Mesenchymal stem cell (in vitro differentiated cells and primary cell): ENCODE results near the gene HELZ2.

Source experiments
- DNase-seq: peaks from one replicate; pipeline ENCODE4 v3.0.0-alpha.2; 2013
- H2AFZ ChIP-seq: one replicate; pipeline ENCODE4 v1.6.1; 2013; ENCODE audit warnings: low read depth, mild to moderate bottlenecking, control low read depth, inconsistent platforms, low read length, moderate library complexity
- H2AK5ac ChIP-seq: 2 replicates; pipeline ENCODE4 v1.6.1; 2013; ENCODE audit warnings: low read length, moderate library complexity, mild to moderate bottlenecking, inconsistent platforms; ENCODE audit not compliant: severe bottlenecking
- H2BK120ac ChIP-seq: one replicate; pipeline ENCODE4 v1.6.1; 2013; ENCODE audit warnings: low read depth, mild to moderate bottlenecking, inconsistent platforms, low read length, moderate library complexity
- H2BK12ac ChIP-seq, 2 experiments: one replicate each; pipeline ENCODE4 v1.6.1; 2013; ENCODE audit warnings: inconsistent platforms in 2 of 2, low read length in 2 of 2, mild to moderate bottlenecking in 2 of 2, moderate library complexity in 2 of 2, control low read depth in 1 of 2
- H2BK15ac ChIP-seq: one replicate; pipeline ENCODE4 v1.6.1; 2013; ENCODE audit warnings: mild to moderate bottlenecking, low read depth, inconsistent platforms; ENCODE audit not compliant: poor library complexity, severe bottlenecking
- H2BK5ac ChIP-seq: 2 replicates; pipeline ENCODE4 v1.6.1; 2013; ENCODE audit warnings: low read depth, mild to moderate bottlenecking, low read length, control low read depth, inconsistent platforms; ENCODE audit not compliant: poor library complexity, severe bottlenecking
- H3K14ac ChIP-seq, 2 experiments: one replicate each; pipeline ENCODE4 v1.6.1; 2013; ENCODE audit warnings: inconsistent platforms in 2 of 2, low read length in 2 of 2, control low read depth in 1 of 2, mild to moderate bottlenecking in 1 of 2, moderate library complexity in 1 of 2
- H3K18ac ChIP-seq, 2 experiments: one replicate each; pipeline ENCODE4 v1.6.1; 2013; ENCODE audit warnings: inconsistent platforms in 2 of 2, low read length in 2 of 2, control low read depth in 1 of 2, low read depth in 1 of 2, mild to moderate bottlenecking in 1 of 2
- H3K23ac ChIP-seq, 2 experiments: one replicate each; pipeline ENCODE4 v1.6.1; 2013; ENCODE audit warnings: inconsistent platforms in 2 of 2, low read length in 2 of 2, mild to moderate bottlenecking in 2 of 2, moderate library complexity in 2 of 2, control low read depth in 1 of 2
- H3K27ac ChIP-seq: 2 replicates; pipeline ENCODE4 v1.5.1; 2013; ENCODE audit warnings: mild to moderate bottlenecking, moderate library complexity, low read length, control low read depth, inconsistent platforms; ENCODE audit not compliant: poor library complexity, severe bottlenecking
- H3K27me3 ChIP-seq, 2 experiments: 2 replicates each; pipeline versions ENCODE4 v1.6.1 to v1.7.0; 2013; ENCODE audit warnings: low read length in 2 of 2, mild to moderate bottlenecking in 2 of 2, moderate library complexity in 2 of 2, control low read depth in 1 of 2, inconsistent platforms in 1 of 2; ENCODE audit not compliant: control insufficient read depth in 1 of 2, insufficient read depth in 1 of 2
- H3K36me3 ChIP-seq, 2 experiments: 2 replicates each; pipeline versions ENCODE4 v1.6.1 to v1.7.0; 2013; ENCODE audit warnings: low read length in 2 of 2, control low read depth in 1 of 2, inconsistent platforms in 1 of 2, low read depth in 1 of 2, mild to moderate bottlenecking in 1 of 2; ENCODE audit not compliant: insufficient read depth in 2 of 2, control insufficient read depth in 1 of 2
- H3K4ac ChIP-seq, 2 experiments: one replicate each; pipeline ENCODE4 v1.6.1; 2013; ENCODE audit warnings: inconsistent platforms in 2 of 2, low read length in 2 of 2, mild to moderate bottlenecking in 2 of 2, moderate library complexity in 2 of 2, control low read depth in 1 of 2, low read depth in 1 of 2
- H3K4me1 ChIP-seq: 2 replicates; pipeline ENCODE4 v1.6.1; 2013; ENCODE audit warnings: low read depth, low read length, control low read depth; ENCODE audit not compliant: control insufficient read depth, insufficient read depth
- H3K4me2 ChIP-seq: 2 replicates; pipeline ENCODE4 v1.6.1; 2013; ENCODE audit warnings: low read length, mild to moderate bottlenecking, inconsistent platforms; ENCODE audit not compliant: poor library complexity, severe bottlenecking
- H3K4me3 ChIP-seq, 2 experiments: 2 replicates each; pipeline versions ENCODE4 v1.5.1 to v1.7.0; 2013; ENCODE audit warnings: low read length in 2 of 2, mild to moderate bottlenecking in 2 of 2, control low read depth in 1 of 2, low read depth in 1 of 2; ENCODE audit not compliant: insufficient read depth in 1 of 2
- H3K79me1 ChIP-seq: replicated peaks from 2 replicates; pipeline ENCODE4 v1.6.1; 2013; ENCODE audit warnings: mild to moderate bottlenecking, control low read depth, low read length, inconsistent platforms; ENCODE audit not compliant: poor library complexity, severe bottlenecking
- H3K9ac ChIP-seq: 2 replicates; pipeline ENCODE4 v1.7.0; 2013; ENCODE audit warnings: mild to moderate bottlenecking, low read length, moderate library complexity
- H3K9me3 ChIP-seq: 2 replicates; pipeline ENCODE4 v1.7.0; 2013; ENCODE audit warnings: mild to moderate bottlenecking, low read length; ENCODE audit not compliant: control insufficient read depth
- H4K8ac ChIP-seq: one replicate; pipeline ENCODE4 v1.6.1; 2013; ENCODE audit warnings: inconsistent platforms, mild to moderate bottlenecking, low read length, moderate library complexity
- H4K91ac ChIP-seq: one replicate; pipeline ENCODE4 v1.6.1; 2013; ENCODE audit warnings: mild to moderate bottlenecking, low read length, inconsistent platforms
- WGBS: methylation state at CpG from one replicate; pipeline ENCODE4 v1.1.7; 2013; ENCODE audit warnings: mixed read lengths; 5-methylcytosine and 5-hydroxymethylcytosine counted together

The HELZ2 gene

DNA sequence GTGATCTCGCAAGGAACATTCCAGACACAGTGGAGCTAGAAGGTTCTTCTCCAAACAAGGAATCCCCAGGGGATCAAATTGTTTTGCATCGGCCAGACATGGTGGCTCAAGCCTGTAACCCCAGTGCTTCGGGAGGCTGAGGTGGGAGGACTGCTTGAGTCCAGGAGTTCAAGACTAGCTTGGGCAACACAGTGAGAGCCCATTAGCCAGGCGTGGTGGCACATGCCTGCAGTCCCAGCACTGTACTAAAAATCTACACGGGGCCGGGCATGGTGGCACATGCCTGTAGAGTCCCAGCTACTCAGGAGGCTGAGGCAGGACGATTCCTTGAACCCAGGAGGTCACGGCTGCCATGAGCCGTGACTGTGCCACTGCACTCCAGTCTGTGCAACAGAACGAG, 37.6 kb upstream of the HELZ2 start:
- no peak overlapping the region for H3K4me3 ChIP-seq
- H2AFZ ChIP-seq, result no peak overlapping the region
- no peaks in the 10 kb centered on the region for H3K27me3 ChIP-seq
- no peak overlapping the region for H3K9ac ChIP-seq
- DNase-seq, result peak; percentile 22
- H3K36me3 ChIP-seq, result peaks cover 19 to 40% of the 10 kb centered on the region in 2 experiments
- H2BK120ac ChIP-seq, result no peak overlapping the region
- H4K91ac ChIP-seq, result no peak overlapping the region
- peaks cover 37% of the 10 kb centered on the region for H3K79me1 ChIP-seq
- 94% methylated on average over 10 of the region's 10 CpGs for WGBS
- H3K18ac ChIP-seq, result peak overlapping the region in 1 of 2 experiments; percentile 65
- peaks cover 12% of the 10 kb centered on the region for H3K4me1 ChIP-seq
- H3K14ac ChIP-seq, result no peak overlapping the region
- H4K8ac ChIP-seq, result no peak overlapping the region
- no peak overlapping the region for H3K4me2 ChIP-seq
- H3K23ac ChIP-seq, result no peak overlapping the region
- no peak overlapping the region for H3K27ac ChIP-seq
- no peak overlapping the region for H2AK5ac ChIP-seq
- H3K9me3 ChIP-seq, result no peaks in the 10 kb centered on the region
- H2BK12ac ChIP-seq, result no peak overlapping the region
- no peak overlapping the region for H2BK5ac ChIP-seq
- H3K4ac ChIP-seq, result no peak overlapping the region
- no peak overlapping the region for H2BK15ac ChIP-seq

DNA sequence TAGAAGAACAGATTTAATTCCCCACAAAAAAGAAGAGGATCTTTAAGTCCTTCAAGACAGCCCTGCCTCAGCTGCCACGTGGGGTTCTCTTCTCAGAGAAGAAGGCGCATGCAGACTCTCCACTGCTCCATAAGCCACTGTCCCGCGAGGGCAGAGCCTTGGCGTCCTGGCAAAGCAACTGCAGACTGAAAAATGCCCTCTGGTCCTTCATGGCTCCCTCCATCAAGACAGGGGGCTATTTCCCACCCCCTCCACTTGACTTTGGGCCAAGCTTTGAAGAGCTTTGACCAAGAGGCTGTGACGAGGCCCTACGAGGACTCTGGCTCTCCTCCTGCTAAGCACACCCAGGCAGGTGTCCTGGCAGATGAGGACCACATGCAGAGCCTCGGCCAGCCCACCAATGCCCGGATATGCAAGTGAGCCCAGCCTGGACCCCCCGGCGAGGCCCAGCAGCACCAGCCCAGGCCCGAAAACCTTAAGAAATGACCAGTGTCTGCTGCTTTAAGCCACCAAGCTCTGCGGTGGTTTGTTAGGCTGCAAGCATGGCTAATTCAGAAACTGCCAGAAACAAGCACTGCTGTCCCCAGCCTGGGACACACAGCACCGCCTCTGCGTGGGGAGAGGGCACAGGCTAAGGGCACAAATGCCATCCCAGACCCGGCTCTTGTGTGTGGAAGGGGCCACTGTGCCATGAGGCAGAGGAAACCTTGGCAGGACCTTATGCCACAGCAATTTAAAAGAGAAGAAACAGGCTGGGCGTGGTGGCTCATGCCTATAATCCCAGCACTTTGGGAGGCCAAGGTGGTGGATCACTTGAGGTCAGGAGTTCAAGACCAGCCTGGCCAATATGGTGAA, 36.8 kb upstream of the HELZ2 start:
- no peak overlapping the region for H2AK5ac ChIP-seq
- no peak overlapping the region for H2BK5ac ChIP-seq
- no peak overlapping the region for H2BK120ac ChIP-seq
- no peak overlapping the region for H3K4me2 ChIP-seq
- no peak overlapping the region for H3K4ac ChIP-seq
- no peak overlapping the region for H3K14ac ChIP-seq
- DNase-seq, result no peak
- H2AFZ ChIP-seq, result no peak overlapping the region
- H3K4me1 ChIP-seq, result peaks cover 12% of the 10 kb centered on the region
- no peak overlapping the region for H3K23ac ChIP-seq
- no peaks in the 10 kb centered on the region for H3K9me3 ChIP-seq
- peak overlapping the region; percentile 7 for H2BK15ac ChIP-seq
- 96% methylated on average over 17 of the region's 17 CpGs for WGBS
- H2BK12ac ChIP-seq, result no peak overlapping the region
- no peak overlapping the region for H3K9ac ChIP-seq
- H3K79me1 ChIP-seq, result peaks cover 34% of the 10 kb centered on the region
- H3K36me3 ChIP-seq, result peaks cover 15 to 35% of the 10 kb centered on the region in 2 experiments
- no peak overlapping the region for H3K27ac ChIP-seq
- no peaks in the 10 kb centered on the region for H3K27me3 ChIP-seq
- H4K8ac ChIP-seq, result peak overlapping the region; percentile 69
- H4K91ac ChIP-seq, result peak overlapping the region; percentile 27
- peak overlapping the region in 1 of 2 experiments; percentile 37 for H3K4me3 ChIP-seq
- no peak overlapping the region for H3K18ac ChIP-seq

DNA sequence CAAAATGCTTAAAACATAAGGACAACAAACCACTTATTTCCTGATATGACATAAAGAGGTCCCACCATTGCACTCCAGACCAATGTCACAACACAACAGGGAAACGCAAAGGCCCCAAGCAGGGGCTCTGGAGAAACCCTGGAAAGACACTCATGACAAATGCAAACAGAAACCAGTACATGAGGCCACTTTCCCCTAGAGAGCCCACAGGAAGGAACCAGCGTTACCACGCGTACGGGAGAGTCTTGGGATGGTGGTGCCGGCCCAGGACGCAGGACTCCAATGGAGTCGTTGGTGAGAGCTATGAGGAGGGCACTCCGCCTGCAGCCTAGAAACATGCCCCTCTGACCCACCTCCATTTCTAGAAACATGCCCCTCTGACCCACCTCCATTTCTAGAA, 32.6 kb upstream of the HELZ2 start:
- Histone ChIP-seq H4K91ac (no peak overlapping the region), H3K18ac (no peak overlapping the region), H3K14ac (no peak overlapping the region), H3K4me2 (no peak overlapping the region), H3K9me3 (no peaks in the 10 kb centered on the region), H3K23ac (no peak overlapping the region), H3K4me1 (peaks cover 7% of the 10 kb centered on the region), H3K4me3 (no peak overlapping the region), H3K9ac (no peak overlapping the region), H3K27ac (no peak overlapping the region), H4K8ac (no peak overlapping the region), H2BK12ac (no peak overlapping the region), H3K79me1 (peaks cover 36% of the 10 kb centered on the region), H2BK5ac (no peak overlapping the region), H3K27me3 (no peaks in the 10 kb centered on the region), H2AFZ (no peak overlapping the region), H3K4ac (no peak overlapping the region), H2BK120ac (no peak overlapping the region), H3K36me3 (peaks cover 19 to 28% of the 10 kb centered on the region in 2 experiments), H2BK15ac (no peak overlapping the region), H2AK5ac (no peak overlapping the region)
- DNase-seq, result no peak
- WGBS, result 96% methylated on average over 9 of the region's 9 CpGs

DNA sequence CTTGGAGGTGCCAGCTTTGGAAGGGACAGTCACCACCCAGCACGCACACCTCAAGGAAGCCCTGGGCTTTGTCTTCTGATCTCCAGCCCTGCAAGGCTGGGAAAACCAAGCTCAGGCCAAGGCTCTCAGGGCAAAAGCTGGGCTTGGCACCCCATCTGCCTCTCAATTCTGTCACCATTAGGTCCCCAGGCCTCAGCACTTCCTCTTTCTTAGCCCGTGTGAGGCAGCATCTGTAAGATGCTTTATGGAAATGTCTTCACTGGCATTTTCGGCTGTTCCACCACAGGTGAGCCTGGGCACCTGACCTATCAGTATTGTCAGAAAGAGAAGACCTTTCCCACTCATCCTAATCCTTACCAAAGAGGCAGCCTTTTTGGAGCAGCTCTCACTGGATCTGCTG, 28.3 kb upstream of the HELZ2 start:
- peak overlapping the region; percentile 20 for H4K8ac ChIP-seq
- no peak overlapping the region for H2AFZ ChIP-seq
- H3K27ac ChIP-seq, result no peak overlapping the region
- no peak overlapping the region for H3K4ac ChIP-seq
- no peak overlapping the region for H3K4me3 ChIP-seq
- H3K4me2 ChIP-seq, result no peak overlapping the region
- H3K27me3 ChIP-seq, result no peaks in the 10 kb centered on the region
- H3K9ac ChIP-seq, result no peak overlapping the region
- no peak overlapping the region for H2BK12ac ChIP-seq
- DNase-seq, result no peak
- H2AK5ac ChIP-seq, result no peak overlapping the region
- no peaks in the 10 kb centered on the region for H3K9me3 ChIP-seq
- H2BK120ac ChIP-seq, result no peak overlapping the region
- H3K23ac ChIP-seq, result no peak overlapping the region
- H3K79me1 ChIP-seq, result peaks cover 36% of the 10 kb centered on the region
- H2BK5ac ChIP-seq, result no peak overlapping the region
- H2BK15ac ChIP-seq, result no peak overlapping the region
- WGBS, result 94% methylated on average over 3 of the region's 3 CpGs
- peaks cover 2% of the 10 kb centered on the region for H3K4me1 ChIP-seq
- H3K14ac ChIP-seq, result no peak overlapping the region
- H4K91ac ChIP-seq, result no peak overlapping the region
- H3K18ac ChIP-seq, result no peak overlapping the region
- peaks cover 52 to 56% of the 10 kb centered on the region in 2 experiments for H3K36me3 ChIP-seq
